RWPE1 (cell line): ENCODE results near the gene IDUA.

Source experiments
- CTCF ChIA-PET: fragments of 350-600 bp; sonication (Branson Sonifier 250); formaldehyde crosslinking; extraction: SDS; loops from one replicate; lab custom pipeline; 2021; lab: Yijun Ruan, JAX
- POLR2A ChIA-PET: fragments of 400-600 bp; formaldehyde crosslinking; extraction: SDS; loops from one replicate; lab custom pipeline; 2020; ENCODE audit warnings: antibody characterized with exemption; ENCODE audit not compliant: low non-redundant PET; lab: Yijun Ruan, JAX
- DNase-seq: peaks from one replicate; pipeline ENCODE4 v3.0.0; 2012; ENCODE audit warnings: low spot score
- H3K27ac ChIP-seq: fragments of 450-650 bp; 2 replicates; pipeline ENCODE4 v1.5.1; 2017
- CTCF ChIP-seq: fragments of 450-650 bp; conservative IDR thresholded peaks from 2 replicates; pipeline ENCODE4 v1.5.1; 2017; ENCODE audit warnings: low read depth, mild to moderate bottlenecking

The IDUA gene

GRCh38 chr4:1014291-1015167, 27.7 kb downstream of the IDUA start:
- POLR2A ChIA-PET: no interaction called here
- CTCF ChIA-PET: no interaction called here
- TF ChIP-seq CTCF: no peak
- DNase-seq: no peak
- H3K27ac ChIP-seq: peak overlapping the region; percentile 84; the same call in 1 of the 2 replicates

GRCh38 chr4:1015179-1015578, 28.3 kb downstream of the IDUA start:
- no peak for TF ChIP-seq CTCF
- CTCF ChIA-PET: no interaction called here
- POLR2A ChIA-PET: no interaction called here

GRCh38 chr4:1015746-1016145, 28.9 kb downstream of the IDUA start:
- ChIA-PET CTCF (no interaction called here), POLR2A (interaction anchor here (0.7 kb wide), 1 partner anchor 79 kb away, joined by 4 read pairs; no protein-coding TSS in a partner anchor)
- H3K27ac ChIP-seq: peak overlapping the region; percentile 3; the same call in 1 of the 2 replicates
- no peak for DNase-seq
- no peak for TF ChIP-seq CTCF

More at GRCh38 chr4:1015179-1015578, 28.3 kb downstream of the IDUA start:
- H3K27ac ChIP-seq: peak overlapping the region; percentile 3; the same call in 1 of the 2 replicates
- no peak for DNase-seq

- no peak for DNase-seq
- POLR2A ChIA-PET: no interaction called here
- no peak overlapping the region for H3K27ac ChIP-seq
- no peak for TF ChIP-seq CTCF
- CTCF ChIA-PET: no interaction called here
Observed at GRCh38 chr4:1017211-1017610, 30.4 kb downstream of the IDUA start.

- H3K27ac ChIP-seq: no peak overlapping the region
- POLR2A ChIA-PET: no interaction called here
- CTCF ChIA-PET: no interaction called here
- TF ChIP-seq CTCF: no peak
- DNase-seq: no peak
Observed at GRCh38 chr4:1017706-1018105, 30.9 kb downstream of the IDUA start.

GRCh38 chr4:1018147-1019020, 31.5 kb downstream of the IDUA start:
- no peak for DNase-seq
- 0 out of 2 replicates have a peak overlapping the region, but pooled peaks have one; percentile 55 for H3K27ac ChIP-seq
- ChIA-PET CTCF (no interaction called here), POLR2A (no interaction called here)
- no peak for TF ChIP-seq CTCF
